T47D (cell line): ENCODE data around the gene VKORC1L1.
"Not testable (repeated sequence)": the region's sequence is repeated elsewhere in the genome, so short reads cannot be mapped to it uniquely, and the experiment has no call there.

Experiments used
- DNase-seq, 2 experiments: peaks; one replicate each; pipeline versions ENCODE4 v3.0.0 to v3.0.0-alpha.2; 2011 to 2012; ENCODE audit warnings: low read depth in 1 of 2, low spot score in 1 of 2
- JUND ChIP-seq: IDR thresholded peaks from 2 replicates; pipeline ENCODE4 v1.6.1; 2012; ENCODE audit warnings: low read depth
- in situ Hi-C: cut with HindIII; loops from 2 replicates; pipeline ENCODE4 v1.10.0; 2016; ENCODE audit warnings: low sequenced_read_pairs, low pct_unique_long_range_greater_than_20kb

The VKORC1L1 gene

DNA sequence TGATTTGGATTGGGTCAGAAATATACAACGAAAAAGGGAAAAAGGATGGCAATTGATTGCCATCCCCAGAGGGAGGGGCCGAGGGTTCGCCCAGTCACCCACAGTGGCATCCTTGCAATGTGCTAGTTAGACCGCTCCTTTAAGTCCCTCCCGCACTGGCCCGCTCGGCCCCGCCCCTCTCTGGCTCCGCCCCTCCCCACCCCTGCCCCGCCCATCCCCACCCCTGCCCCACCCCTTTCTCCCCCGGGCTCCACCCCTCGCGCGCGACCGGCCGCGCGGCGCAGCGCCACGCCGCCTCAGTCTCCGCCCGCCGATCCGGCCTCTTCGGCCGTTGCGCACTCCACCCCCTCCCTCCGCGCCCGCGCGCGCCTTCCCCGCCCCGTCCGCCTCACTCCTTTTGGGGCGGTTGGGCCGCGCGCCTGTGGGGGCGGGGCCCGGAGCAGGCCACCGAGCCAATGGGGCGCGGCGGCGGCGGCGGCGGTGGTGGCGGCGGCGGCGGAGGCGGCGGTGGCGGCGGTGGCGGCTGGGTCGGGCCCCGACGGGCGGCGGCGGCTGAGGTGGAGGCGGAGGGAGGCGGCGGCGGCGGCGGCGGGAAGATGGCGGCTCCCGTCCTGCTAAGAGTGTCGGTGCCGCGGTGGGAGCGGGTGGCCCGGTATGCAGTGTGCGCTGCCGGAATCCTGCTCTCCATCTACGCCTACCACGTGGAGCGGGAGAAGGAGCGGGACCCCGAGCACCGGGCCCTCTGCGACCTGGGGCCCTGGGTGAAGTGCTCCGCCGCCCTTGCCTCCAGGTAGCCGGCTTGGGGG lies at the start of gene VKORC1L1:
VKORC1L1 (plus strand) TSS at position 299 of the 806 bp plus-strand sequence; CDS start at position 597, 298 bp downstream.
- in situ Hi-C loops, result no loop called here
- peak; percentile 75 to 98 for DNase-seq
- TF ChIP-seq JUND, result no peak

DNA sequence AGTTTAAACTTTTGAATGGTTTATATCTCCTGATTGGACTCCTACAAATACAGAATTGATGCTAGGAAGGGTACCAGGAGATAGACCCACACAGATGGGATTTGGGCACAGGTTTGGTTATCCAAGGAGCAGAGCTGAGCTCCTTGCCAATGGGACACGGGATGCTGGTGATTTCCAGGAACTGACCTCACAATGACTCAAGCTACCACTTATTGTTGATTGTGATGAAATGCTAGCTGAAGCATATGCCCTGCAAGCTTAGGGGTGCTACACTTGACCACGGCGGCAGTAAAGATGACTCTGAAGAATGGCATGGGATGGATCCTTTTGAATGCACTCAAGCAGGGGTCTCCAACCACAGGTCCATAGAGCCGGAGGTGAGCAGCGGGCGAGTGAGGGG lies 45.5 kb upstream of the VKORC1L1 start:
- no peak for DNase-seq
- in situ Hi-C loops, result no loop called here
- TF ChIP-seq JUND, result no peak

DNA sequence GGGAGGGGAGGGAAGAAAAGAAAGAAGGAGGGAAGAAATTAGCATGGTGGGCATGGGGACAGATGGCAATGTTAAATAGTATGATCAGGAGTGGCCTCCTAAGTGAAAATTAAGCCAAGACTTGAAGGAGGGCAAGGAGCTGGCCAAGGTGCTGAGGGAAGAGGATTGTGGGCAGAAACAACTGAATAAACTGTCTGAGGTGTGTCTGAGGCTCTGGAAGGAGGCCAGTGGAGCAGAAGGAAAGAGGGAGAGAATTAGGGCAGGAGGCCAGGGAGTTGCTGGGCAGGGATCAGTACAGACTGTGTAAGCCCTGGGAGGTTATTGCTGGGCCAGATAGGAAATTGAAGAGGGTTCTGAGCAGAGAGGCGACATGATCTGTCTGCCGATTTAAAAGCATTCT lies 40.6 kb upstream of the VKORC1L1 start:
- in situ Hi-C loops, result no loop called here
- no peak for TF ChIP-seq JUND
- peak; percentile 11 to 71 for DNase-seq

DNA sequence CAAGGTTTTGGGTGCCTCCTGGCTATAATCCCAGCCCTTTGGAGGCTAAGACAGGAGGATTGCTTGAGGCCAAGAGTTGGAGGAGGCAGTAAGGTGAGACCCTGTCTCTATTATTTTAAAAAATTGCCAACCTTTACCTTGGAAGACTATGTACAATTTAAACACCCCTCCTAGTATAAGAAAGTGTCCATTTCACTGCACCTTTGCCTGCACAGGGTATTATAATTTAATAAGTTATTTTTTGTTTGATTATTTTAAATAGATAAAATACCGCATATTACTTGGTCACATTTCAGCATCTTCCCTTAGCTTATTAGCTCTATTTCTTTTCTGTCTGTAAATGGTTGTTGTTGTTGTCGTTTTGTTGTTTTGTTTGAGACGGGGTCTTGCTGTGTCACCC lies 36.2 kb upstream of the VKORC1L1 start:
- DNase-seq, in situ Hi-C loops: not testable (repeated sequence)

DNA sequence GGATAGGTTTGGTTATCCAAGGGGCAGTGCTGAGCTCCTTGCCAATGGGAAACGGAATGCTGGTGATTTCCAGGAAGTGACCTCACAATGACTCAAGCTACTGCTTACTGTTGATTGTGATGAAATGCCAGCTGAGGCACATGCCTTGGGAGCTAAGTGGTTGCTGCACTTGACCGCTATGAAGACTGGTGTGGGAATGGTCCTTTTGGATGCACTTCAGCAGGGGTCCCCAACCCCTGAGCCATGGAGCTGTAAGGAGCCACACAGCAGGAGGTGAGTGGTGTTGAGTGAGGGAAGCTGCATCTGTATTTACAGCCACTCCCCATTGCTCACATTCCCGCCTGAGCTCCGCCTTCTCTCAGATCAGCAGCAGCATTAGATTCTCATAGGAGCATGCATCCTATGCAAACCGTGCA lies 35.3 kb upstream of the VKORC1L1 start:
- DNase-seq, in situ Hi-C loops: not testable (repeated sequence)

DNA sequence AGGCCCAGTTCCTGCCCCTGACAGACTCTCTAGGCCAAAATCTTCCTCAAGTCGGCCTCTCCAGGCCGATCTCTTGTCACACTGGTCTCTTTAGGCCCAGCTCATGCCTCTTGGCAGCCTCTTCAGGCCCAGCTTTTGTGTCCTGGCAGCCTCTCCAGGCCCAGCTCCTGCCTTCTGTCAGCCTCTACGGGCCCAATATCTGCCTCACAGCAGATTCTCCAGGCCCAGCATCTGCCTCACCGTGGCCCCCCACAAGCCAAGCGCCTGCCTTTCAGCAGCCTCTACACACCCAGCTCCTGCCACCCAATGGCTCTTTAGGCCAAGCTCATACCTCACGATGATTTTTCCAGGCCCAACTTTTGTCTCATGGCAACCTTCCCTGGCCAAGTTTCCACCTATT lies 33.0 kb upstream of the VKORC1L1 start:
- no peak for TF ChIP-seq JUND
- no peak for DNase-seq
- in situ Hi-C loops, result no loop called here

DNA sequence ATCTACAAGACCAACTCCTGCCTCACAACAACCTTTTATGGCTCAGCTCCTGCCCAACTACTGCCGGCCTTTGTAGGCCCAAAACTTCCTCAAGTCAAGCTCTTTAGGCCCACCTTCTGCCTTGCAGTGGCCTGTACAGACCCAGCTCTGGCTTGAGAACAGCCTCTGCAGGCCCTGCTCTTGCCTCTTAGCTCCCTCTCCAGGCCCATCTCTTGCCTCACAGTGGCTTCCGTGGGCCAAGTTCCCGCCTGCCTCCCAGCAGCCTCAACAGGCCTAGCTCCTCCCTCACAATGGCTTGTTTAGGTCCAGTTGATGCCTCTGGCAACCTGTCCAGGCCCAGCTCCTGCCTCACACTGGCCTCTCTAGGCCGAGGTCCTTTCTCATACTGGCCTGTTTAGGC lies 32.4 kb upstream of the VKORC1L1 start:
- DNase-seq, result peak; percentile 5 to 81
- no peak for TF ChIP-seq JUND
- in situ Hi-C loops, result no loop called here

DNA sequence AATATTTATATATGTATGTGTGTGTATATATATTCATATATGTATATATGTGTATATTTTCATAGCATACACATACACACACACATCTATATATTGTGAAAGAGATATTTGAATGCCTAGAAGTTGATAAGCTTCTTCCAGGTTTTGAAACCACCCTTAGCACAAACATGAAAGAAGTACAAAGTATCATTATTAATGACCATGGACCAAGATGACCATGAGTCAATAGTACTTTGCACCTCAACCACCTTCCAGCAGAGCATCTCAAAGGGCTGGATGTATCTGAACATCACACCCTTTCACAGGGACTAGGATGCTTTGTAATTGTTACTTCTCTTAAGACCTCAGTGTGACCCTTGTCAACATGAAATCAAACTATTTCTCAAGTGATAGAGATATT lies 29.3 kb upstream of the VKORC1L1 start:
- in situ Hi-C loops, result not testable (repeated sequence)

DNA sequence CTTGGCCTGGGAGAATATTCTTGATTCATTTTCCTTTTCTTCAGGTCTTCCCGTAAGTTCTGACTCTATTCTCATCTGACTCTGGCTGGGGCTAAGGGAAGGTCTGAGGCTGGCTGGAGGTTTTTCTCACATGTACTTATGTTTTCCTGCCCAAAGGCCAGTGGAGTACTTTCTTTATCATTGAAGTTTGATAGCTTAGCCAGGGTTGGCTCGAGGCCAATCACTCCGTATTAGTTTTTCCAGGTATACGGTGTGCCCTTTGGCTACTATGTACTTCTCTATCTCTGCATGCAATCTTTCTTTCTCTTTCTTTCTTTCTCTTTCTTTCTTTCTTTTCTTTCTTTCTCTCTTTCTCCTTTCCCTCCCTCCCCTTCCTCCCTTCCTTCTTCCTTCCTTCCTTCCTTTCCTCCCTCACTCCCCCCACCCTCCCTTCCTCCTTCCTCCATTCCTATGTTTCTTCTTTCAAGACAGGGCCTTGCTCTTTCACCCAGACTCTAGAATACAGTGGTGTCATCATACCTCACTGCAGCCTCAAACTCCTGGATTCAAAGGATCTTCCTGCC lies 26.8 kb upstream of the VKORC1L1 start:
- no peak for DNase-seq
- in situ Hi-C loops, result no loop called here
- TF ChIP-seq JUND, result no peak

More for the DNA sequence above, 29.3 kb upstream of the VKORC1L1 start:
- not testable (repeated sequence) for DNase-seq

DNA sequence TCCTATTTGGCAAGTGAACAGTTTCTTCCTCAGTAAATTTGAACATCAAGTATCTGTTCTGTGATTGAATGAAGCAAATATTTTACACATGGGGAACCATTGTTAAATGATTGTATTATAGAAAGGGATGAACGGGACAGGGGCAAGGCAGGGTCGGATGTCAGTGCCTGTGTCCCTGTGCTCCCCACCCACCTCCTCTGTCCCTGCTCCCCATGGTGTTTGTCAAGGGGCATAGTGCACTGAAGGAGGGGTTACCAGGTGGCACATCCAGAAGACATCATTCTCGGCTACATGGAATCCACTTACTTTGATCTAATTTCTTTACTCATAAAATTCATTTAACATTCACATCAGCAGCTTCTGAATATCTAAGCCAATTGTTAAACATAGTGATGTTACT lies 19.4 kb upstream of the VKORC1L1 start:
- DNase-seq, in situ Hi-C loops: not testable (repeated sequence)

DNA sequence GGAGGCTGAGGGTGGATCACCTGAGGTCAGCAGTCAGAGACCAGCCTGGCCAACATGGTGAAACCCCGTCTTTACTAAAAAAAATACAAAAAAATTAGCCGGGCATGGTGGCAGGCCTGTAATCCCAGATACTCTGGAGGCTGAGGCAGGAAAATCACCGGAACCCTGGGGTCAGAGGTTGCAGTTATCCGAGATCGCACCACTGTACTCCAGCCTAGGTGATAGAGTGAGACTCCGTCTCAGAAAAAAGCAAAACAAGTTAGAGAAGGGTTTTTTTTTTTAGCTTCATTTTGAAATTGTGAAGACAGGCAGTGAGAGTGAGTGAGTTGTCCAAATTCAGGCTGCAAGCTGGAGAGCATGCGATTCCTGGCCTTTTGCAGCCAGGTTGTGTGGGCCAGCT lies 19.0 kb upstream of the VKORC1L1 start:
- in situ Hi-C loops, DNase-seq: not testable (repeated sequence)

DNA sequence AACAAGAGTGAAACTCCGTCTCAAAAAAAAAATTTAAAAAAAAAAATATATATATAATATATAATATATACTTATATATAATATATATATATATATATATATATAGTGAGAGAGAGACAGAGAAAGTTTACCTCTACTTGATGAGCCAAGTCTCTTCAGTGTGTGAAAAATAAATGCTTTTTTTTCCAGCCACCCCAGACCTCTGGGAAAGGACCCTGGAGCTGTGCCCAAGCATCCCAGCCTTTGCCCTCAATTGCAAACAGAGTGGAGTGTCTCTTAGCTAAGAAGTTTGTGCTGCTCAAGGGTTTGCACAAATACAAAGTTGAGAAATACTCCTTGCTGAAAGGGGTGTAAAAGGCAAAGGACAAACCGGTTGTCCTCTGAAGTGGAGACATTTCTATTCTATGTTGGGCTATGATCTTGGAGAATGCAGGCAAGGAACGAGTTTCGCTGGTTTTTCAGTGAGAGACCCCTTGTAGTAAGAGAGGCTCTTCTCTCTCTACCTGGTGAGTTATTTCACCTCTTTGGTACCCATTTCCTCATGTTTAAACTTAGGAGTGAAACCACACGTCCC lies 15.5 kb upstream of the VKORC1L1 start:
- in situ Hi-C loops, DNase-seq: not testable (repeated sequence)

DNA sequence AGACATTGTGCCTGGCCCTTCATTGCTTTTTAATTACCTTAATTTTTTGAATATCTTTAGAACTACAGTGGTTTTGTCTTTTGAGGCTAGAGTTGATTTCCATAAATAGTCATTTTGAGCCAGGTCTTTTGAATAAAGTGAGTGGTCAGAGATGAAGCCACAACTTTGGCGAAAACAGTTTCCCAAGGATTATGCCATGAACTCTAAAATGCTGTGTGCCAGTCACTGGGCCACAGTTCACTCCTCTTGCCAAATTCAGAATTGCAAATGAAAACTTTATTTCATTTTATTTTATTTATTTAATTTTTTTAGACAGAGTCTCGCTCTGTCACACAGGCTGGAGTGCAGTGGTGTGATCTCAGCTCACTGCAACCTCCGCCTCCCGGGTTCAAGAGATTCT lies 14.2 kb upstream of the VKORC1L1 start:
- in situ Hi-C loops, result not testable (repeated sequence)

DNA sequence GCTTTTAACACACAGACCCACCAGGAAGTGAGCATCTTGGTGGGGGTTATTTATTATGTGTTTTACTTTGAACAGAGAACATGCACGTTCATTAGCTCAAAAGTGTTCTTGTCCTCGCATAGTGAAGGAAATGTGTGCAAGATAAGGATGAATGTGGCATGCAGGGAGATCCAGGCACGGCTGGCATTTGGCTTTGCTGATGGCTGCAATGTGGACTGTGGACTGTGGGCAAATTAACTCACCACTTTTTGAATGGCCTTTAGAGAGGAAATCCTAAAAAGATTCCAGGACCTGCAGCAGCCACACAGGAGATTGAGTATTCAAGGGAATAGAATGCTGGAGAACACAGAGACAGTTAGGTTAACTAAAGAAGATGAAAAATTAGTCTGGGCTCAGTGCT lies 6.6 kb upstream of the VKORC1L1 start:
- in situ Hi-C loops, DNase-seq: not testable (repeated sequence)

More for the DNA sequence above, 14.2 kb upstream of the VKORC1L1 start:
- DNase-seq, result not testable (repeated sequence)

DNA sequence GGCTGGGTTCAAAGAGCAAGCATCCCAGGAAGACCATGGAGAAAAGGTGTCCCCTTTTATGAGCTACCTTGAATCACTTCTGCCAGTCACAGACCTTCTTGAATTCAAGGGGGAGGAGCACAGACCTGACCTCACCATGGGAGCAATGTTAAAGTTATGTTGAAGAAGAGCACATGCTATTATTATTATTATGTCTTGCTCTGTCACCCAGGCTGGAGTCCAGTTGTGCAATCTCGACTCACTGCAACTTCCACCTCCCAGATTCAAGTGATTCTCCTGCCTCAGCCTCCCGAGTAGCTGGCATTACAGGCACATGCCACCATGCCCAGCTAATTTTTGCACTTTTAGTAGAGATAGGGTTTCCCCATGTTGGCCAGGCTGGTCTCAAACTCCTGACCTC lies 5.2 kb upstream of the VKORC1L1 start:
- in situ Hi-C loops, result not testable (repeated sequence)

DNA sequence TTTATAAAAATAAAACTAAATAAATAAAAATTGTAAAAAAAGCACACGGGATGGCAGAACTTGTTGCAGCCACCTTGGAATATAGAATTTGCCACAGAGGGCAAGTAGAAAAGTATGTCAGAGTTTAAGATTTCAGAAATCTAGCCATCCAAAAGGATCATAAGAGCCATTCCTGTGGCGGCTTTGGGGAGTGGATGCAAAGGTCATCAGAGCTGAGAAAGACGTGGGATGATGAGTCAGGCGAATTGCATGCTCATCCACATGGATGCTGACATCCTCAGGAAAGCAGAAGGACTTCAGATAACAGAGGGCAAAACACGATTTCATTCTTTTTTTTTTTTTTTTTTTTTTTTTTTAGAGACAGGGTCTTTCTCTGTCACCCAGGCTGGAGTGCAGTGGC lies 3.6 kb upstream of the VKORC1L1 start:
- DNase-seq, in situ Hi-C loops: not testable (repeated sequence)

More for the DNA sequence above, 5.2 kb upstream of the VKORC1L1 start:
- not testable (repeated sequence) for DNase-seq

DNA sequence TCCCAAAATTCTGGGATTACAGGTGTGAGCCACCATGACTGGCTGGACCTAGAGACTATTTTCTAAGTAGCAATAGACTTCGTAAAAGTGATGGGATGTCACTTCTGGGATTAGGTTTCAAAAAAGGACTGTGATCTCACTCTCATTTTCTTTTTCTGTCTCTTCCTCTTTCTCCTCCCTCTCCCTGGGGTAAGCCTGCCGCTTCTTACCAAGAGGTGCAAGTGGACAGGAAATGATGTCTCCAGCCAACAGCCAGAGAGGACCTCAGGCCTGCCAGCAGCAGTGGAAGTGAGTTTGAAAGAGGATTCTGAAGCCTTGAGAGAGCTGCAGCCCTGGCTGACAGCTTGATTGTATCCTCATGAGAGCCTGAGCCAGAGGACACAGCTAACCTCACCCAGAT lies 1.4 kb upstream of the VKORC1L1 start:
- in situ Hi-C loops, DNase-seq: not testable (repeated sequence)

DNA sequence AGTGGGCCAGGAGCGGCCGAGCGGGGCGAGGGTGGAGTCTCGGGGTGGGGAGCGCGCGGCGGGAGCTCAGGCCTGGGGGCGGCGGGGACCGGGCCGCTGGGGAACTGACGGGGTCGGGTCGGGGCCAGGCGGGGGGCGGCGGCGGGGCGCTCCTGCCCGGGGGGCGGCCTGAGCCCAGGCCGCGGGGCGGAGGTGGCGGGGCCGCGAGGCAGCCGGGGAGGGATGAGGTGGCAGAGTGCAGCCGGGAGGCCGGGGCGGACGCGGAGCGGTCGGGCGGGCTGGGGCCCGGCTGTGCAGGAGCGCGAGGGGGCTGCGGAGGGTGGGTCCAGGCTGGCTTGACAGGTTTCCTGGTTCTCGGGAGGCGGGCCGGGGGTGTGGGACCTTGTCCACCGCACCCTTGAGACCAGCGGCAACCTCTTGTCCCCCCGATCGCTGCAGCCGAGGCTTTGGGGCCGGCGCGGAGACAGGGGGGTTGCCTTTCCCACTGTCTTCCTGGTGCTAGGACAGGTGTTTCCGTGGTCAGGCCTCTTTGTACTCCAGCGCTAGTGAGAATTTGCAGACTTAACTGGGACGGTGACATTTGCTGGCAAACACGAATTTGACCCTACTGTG lies 814 bp downstream of the VKORC1L1 start:
- DNase-seq, result peak in 1 of 2 experiments; percentile 17
- in situ Hi-C loops, result not testable (repeated sequence)
